GM21528 (cell line): Measurements from ENCODE around the gene DUSP7.
"Not testable (repeated sequence)": the region's sequence is repeated elsewhere in the genome, so short reads cannot be mapped to it uniquely, and the experiment has no call there.

Experiments
- ATAC-seq: cut with Tn5 transposase; IDR thresholded peaks from one replicate; pipeline ENCODE4 v1.9.1; 2021; ENCODE audit warnings: mild to moderate bottlenecking, moderate library complexity; ENCODE audit not compliant: unreplicated experiment, low FRiP score

Gene DUSP7

DNA sequence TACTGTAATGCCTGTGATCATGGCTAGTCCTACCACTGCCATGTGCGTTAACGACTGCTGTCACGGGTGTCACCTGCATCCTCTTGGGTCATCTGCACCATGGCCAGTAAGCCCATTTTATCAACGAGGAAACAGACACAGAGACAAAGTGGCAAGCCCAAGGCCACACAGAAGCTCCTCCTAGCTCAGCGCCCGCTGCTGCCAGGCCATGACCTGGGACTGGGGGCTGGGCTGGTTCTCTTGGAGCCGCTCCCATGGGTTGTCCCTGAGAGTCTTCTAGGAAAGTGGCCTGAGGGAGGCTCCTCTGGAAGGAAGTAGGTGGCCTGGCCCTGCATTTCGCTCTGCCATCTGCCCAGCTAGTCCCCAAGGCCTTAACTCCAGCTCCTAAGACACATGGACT is 4.9 kb downstream of the DUSP7 start:
- no peak for ATAC-seq

GRCh38 chr3:52050571-52050970 is 5.8 kb downstream of the DUSP7 start:
- ATAC-seq: no peak

DNA sequence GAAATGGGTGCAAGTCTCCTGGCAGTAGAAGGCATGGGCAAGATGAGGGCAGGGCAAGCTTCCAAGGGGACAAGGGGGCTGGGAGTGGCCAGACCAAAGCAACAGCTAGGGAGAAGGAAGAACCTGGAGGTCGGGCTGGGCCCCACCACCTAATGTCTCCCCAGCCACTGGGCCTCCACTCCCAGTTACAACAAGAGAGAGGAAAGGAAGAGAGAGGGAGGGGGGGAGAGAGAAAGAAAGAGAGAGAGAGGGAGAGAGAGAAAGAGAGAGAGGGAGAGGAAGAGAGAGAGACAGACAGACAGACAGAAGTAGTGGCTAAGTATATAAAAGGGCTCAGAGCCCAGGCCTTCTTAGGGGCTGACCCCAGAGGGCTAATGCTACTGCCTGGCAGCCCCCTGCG is 6.9 kb downstream of the DUSP7 start:
- no peak for ATAC-seq

DNA sequence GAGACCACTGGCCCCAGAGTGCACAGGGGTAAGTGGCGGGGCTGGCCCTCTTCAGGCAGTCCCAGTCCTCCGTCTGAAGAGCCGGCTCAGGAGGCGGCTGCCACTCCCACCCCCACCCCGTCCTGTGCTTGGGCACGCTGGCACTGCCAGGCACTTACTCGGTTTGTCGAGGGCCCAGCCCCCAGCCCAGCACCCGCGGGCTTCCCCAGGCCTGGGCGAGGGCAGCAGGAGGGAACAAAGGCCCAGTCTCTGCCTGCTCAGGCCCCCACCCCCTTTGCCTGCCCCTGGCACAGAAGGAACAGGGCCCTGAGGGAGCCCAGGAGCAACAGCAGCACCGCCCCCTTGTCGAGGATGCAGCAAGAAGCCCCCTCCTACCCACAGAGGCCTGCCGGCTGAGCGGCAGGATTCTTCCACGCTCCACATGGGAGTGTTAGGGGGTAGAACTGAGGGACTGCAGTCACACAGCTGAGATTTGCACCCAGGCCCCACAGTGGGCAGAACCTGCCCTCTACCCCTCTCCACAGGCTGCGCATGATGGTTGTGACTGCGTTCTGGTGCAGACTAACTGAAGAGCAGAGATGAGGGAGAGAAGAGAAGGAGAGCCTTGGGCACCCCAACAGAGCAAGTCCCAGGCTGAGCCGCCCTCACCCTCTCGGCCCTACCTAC is 8.9 kb downstream of the DUSP7 start:
- no peak for ATAC-seq

DNA sequence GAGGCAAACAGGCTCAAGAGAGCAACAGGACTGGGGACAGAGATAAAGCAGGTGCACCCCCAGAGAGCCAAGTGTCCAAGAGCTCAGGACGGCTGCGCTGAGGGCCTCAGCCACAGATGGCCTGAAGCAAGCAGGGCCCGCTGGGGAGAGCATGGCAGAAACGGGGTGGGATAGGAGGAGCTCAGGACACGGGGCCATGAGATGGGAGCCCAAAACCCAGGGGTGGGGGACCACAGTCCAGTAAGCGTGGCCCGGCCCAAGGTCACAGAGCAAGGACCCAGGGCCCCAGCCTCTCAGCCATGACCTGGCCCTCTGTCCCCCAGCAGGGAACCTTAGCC is 9.5 kb downstream of the DUSP7 start:
- ATAC-seq: no peak

DNA sequence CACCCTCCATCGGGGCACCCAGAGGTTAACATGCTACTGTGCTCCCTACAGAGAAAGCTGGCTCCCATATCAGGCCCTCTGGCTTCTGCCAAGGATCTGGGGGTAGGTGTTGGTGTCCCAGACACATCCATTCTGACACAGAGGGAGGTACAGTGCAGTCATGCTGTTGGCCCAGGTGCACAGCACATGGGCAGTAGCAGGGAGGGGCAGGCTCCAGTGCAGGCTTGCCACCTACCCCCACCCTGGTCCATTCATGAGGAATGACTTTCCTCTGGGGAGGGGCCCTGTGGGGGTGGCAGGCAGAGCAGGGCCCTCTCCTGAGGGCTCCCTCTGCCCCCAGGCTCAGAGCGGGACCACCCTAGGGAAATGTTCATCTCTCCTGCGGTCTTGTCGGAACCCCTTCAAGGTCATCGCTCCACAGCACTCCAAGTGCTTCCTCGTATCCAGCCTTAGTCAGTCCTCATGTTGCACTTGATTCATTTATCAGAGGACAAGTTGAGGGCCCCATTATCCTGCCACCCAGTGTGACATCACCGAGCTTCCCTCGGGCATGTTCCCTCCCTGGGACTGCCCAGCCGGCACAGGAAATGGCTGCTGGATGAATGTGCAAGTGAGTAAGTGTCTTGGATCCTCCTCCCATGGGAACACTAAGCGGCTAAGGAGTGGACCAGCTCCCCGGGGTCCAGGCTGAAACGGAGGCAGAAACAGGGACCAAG is 10.0 kb downstream of the DUSP7 start:
- no peak for ATAC-seq

- ATAC-seq: no peak
Measured at GRCh38 chr3:52044869-52045619, 11.3 kb downstream of the DUSP7 start.

- no peak for ATAC-seq
Measured at GRCh38 chr3:52043750-52044149, 12.6 kb downstream of the DUSP7 start.

GRCh38 chr3:52043039-52043438 is 13.3 kb downstream of the DUSP7 start:
- not testable (repeated sequence) for ATAC-seq

- ATAC-seq: no peak
Measured at GRCh38 chr3:52041118-52041731, 15.1 kb downstream of the DUSP7 start.

DNA sequence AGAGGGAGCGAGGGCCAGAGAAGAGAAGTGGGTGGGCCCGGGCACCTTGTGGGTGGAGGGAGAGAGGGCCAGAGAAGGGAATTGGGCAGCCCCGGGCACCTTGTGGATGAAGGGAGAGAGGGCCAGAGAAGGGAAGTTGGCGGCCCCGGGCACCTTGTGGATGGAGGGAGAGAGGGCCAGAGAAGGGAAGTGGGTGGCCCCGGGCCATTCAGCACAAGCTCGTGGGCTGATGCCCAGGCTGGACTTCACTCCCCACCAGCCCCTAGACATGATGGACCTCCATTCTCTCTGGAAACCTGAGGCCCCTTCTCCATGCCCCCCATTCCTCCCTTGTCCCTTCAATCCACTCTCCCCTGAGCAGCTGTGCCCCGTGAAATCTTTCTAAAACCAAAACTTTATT is 15.8 kb downstream of the DUSP7 start:
- no peak for ATAC-seq

DNA sequence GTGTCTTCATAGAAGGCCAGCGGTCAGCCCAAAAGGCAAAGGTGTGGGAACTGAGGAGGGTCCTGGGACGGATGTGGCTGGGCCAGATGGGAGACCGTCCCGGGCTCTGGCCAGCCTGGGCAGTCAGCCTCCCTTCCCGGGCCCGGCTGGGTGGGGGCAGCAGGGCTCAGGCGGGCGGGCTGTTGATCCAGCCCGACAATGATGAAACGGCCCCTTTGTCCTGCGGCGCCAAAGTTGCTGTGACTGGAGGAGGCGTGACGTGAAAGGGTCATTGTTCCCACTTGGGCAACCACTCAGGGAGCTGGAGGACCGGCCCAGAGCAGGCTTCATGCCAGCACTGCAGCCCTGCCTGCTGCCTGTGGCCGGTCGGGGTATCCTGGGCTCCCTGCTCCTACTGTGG is 16.5 kb downstream of the DUSP7 start:
- ATAC-seq: no peak

- no peak for ATAC-seq
Measured at GRCh38 chr3:52039426-52039825, 16.9 kb downstream of the DUSP7 start.

DNA sequence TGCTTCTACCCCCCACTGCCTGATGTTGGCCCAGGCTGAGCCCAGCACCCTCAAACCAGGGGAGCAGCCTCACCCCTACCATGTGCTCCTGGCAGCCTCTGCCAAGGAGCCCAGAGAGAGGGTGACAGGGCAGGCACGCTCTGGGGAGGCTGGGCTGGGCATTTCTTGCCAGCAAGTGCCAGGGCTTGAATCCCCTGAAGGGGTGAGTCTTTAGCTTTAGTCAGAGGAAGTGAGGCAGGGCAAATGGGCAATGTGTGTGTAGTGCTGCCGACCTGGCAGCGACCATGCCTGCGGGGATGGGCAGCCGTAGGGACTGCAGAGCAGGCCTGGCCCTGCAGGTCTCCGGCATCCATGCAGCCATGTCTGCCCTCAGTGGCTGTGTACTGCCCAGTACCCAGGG is 18.1 kb downstream of the DUSP7 start:
- no peak for ATAC-seq

- no peak for ATAC-seq
Measured at GRCh38 chr3:52037291-52037690, 19.1 kb downstream of the DUSP7 start.

GRCh38 chr3:52036829-52037228 is 19.5 kb downstream of the DUSP7 start:
- ATAC-seq: no peak

GRCh38 chr3:52036222-52036694 is 20.1 kb downstream of the DUSP7 start:
- ATAC-seq: no peak

DNA sequence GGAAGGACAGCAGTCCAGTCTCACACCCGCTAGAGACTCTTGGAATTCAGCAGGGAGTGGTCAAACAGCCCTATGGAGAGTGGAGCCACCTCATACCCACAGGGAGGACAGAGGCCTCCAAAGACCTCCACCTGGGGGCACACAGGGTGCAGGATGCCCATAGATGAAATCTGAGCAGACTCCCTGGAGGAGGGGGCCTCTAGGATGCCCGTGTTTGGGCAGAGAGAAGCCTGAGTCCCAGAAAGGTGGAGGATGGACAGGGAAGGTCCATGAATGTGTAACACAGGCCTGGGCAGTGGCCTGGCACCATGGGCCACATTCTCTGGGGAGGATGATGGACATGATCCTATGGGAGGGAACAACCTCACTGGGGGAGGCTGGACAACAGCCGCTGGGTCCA is 21.7 kb downstream of the DUSP7 start:
- ATAC-seq: no peak

DNA sequence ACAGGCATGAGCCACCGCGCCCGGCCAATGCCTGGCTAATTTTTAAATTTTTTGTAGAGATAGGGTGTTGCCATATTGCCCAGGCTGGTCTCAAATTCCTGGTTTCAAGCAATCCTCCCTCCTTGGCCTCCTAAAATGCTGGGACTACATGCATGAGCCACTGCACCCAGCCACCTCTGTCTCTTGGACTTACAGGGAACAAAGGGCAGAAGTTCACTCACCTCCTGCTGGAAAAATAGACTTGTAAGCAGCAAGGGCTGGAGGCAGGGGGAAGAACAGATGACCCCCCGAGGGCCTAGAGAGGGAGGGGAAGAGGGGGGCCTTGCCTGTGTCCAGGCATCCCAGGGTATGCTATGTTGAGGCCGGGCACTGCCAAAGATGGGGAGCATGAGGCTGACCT is 22.2 kb downstream of the DUSP7 start:
- ATAC-seq: no peak

- ATAC-seq: not testable (repeated sequence)
Measured at GRCh38 chr3:52033748-52034147, 22.6 kb downstream of the DUSP7 start.

DNA sequence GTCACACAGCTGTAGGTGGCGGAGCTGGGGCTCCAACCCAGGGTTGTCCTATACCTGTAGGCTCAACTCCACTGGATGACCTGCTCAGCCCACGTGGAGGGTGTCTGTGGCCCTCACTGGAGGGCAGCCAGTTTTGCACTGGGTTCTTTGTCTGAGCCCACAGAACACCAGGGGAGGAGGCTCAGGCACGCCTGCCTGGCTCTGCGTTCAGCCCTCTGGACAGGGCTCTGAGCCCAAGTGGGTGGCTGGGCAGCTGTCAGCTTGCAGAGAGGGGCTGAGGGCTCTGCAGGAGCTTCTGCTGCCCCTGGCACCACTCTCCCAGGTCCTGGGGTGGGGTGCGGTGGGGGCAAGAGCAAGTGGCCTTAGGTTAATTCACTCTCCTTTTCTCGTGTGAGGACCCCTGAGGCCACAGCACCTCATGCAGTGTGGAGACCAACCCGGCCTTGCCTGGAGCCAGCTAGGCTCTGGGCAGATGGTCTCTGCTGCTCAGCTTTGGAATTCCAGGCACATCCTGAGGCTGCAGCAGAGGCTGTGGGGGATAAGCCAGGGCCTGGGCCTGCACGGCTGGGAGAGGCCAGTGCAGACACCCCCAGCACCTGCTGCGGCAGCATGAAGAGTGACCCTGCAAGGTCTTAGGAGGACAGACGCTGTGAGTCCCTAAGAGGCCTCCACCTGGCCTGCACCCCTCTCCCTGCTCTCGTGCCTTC is 23.5 kb downstream of the DUSP7 start:
- ATAC-seq: no peak
